ENCODE results near the gene HLCS.
"Not testable (repeated sequence)": the region's sequence is repeated elsewhere in the genome, so short reads cannot be mapped to it uniquely, and the experiment has no call there.

The HLCS gene

GRCh38 chr21:36834192-36834591 is 132.3 kb downstream of the HLCS start:
- DNase-seq: no peak
- in situ Hi-C loops (cut with MboI; ENCODE audit: low pct_unique_long_range_greater_than_20kb, low sequenced_read_pairs): no loop called here

- DNase-seq: no peak
- in situ Hi-C loops (cut with MboI; ENCODE audit: low pct_unique_long_range_greater_than_20kb, low sequenced_read_pairs): no loop called here
Measured at GRCh38 chr21:36830100-36830499, 136.4 kb downstream of the HLCS start.

- in situ Hi-C loops (cut with MboI; ENCODE audit: low pct_unique_long_range_greater_than_20kb, low sequenced_read_pairs): no loop called here
- no peak for DNase-seq
Measured at GRCh38 chr21:36828891-36829515, 137.5 kb downstream of the HLCS start.

- in situ Hi-C loops (cut with MboI; ENCODE audit: low pct_unique_long_range_greater_than_20kb, low sequenced_read_pairs): no loop called here
- no peak for DNase-seq
Measured at GRCh38 chr21:36828208-36828607, 138.3 kb downstream of the HLCS start.

GRCh38 chr21:36825658-36826057 is 140.8 kb downstream of the HLCS start:
- in situ Hi-C loops (cut with MboI; ENCODE audit: low pct_unique_long_range_greater_than_20kb, low sequenced_read_pairs): no loop called here
- no peak for DNase-seq

- in situ Hi-C loops (cut with MboI; ENCODE audit: low pct_unique_long_range_greater_than_20kb, low sequenced_read_pairs): no loop called here
- DNase-seq: no peak
Measured at GRCh38 chr21:36821032-36821299, 145.5 kb downstream of the HLCS start.

- DNase-seq: peak; percentile 27
- in situ Hi-C loops (cut with MboI; ENCODE audit: low pct_unique_long_range_greater_than_20kb, low sequenced_read_pairs): no loop called here
Measured at GRCh38 chr21:36820176-36821031, 146.1 kb downstream of the HLCS start.

GRCh38 chr21:36817732-36818450 is 148.6 kb downstream of the HLCS start:
- in situ Hi-C loops (cut with MboI; ENCODE audit: low pct_unique_long_range_greater_than_20kb, low sequenced_read_pairs): no loop called here
- no peak for DNase-seq

GRCh38 chr21:36816561-36817130 is 149.8 kb downstream of the HLCS start:
- in situ Hi-C loops (cut with MboI; ENCODE audit: low pct_unique_long_range_greater_than_20kb, low sequenced_read_pairs): no loop called here
- DNase-seq: no peak

- DNase-seq; in situ Hi-C loops (cut with MboI; ENCODE audit: low pct_unique_long_range_greater_than_20kb, low sequenced_read_pairs): not testable (repeated sequence)
Measured at GRCh38 chr21:36816026-36816425, 150.4 kb downstream of the HLCS start.

GRCh38 chr21:36815284-36815683 is 151.2 kb downstream of the HLCS start:
- in situ Hi-C loops (cut with MboI; ENCODE audit: low pct_unique_long_range_greater_than_20kb, low sequenced_read_pairs): no loop called here
- no peak for DNase-seq

- in situ Hi-C loops (cut with MboI; ENCODE audit: low pct_unique_long_range_greater_than_20kb, low sequenced_read_pairs): no loop called here
- DNase-seq: no peak
Measured at GRCh38 chr21:36813052-36813451, 153.4 kb downstream of the HLCS start.

- no peak for DNase-seq
Measured at GRCh38 chr21:36811762-36812161, 154.7 kb downstream of the HLCS start.

GRCh38 chr21:36810443-36810842 is 156.0 kb downstream of the HLCS start:
- in situ Hi-C loops (cut with MboI; ENCODE audit: low pct_unique_long_range_greater_than_20kb, low sequenced_read_pairs): no loop called here
- no peak for DNase-seq

More at GRCh38 chr21:36811762-36812161, 154.7 kb downstream of the HLCS start:
- in situ Hi-C loops (cut with MboI; ENCODE audit: low pct_unique_long_range_greater_than_20kb, low sequenced_read_pairs): no loop called here

GRCh38 chr21:36807422-36807928 is 159.0 kb downstream of the HLCS start:
- no peak for DNase-seq
- in situ Hi-C loops (cut with MboI; ENCODE audit: low pct_unique_long_range_greater_than_20kb, low sequenced_read_pairs): no loop called here

GRCh38 chr21:36806103-36806502 is 160.4 kb downstream of the HLCS start:
- in situ Hi-C loops (cut with MboI; ENCODE audit: low pct_unique_long_range_greater_than_20kb, low sequenced_read_pairs): no loop called here
- no peak for DNase-seq

GRCh38 chr21:36804874-36805611 is 161.4 kb downstream of the HLCS start:
- in situ Hi-C loops (cut with MboI; ENCODE audit: low pct_unique_long_range_greater_than_20kb, low sequenced_read_pairs): no loop called here

GRCh38 chr21:36803816-36804439 is 162.5 kb downstream of the HLCS start:
- in situ Hi-C loops (cut with MboI; ENCODE audit: low pct_unique_long_range_greater_than_20kb, low sequenced_read_pairs): no loop called here
- no peak for DNase-seq

More at GRCh38 chr21:36804874-36805611, 161.4 kb downstream of the HLCS start:
- no peak for DNase-seq

Measured in KBM-7 (cell line).